Keratinocyte (primary cell): Measurements from ENCODE around the gene SLC39A5. TPM values are rescaled to one million over a fixed set of nuclear protein-coding genes. Genes with fewer than 3 reads are reported as not detected.

ENCODE experiments used
- DNase-seq: peaks from one replicate; pipeline ENCODE4 v3.0.0-alpha.2; 2011; ENCODE audit warnings: low read depth, missing footprints, low spot score
- FAIRE-seq: peaks from 2 replicates; lab custom pipeline; 2011; peaks lifted over from hg19 to GRCh38; lab: Jason Lieb, UNC
- H2AFZ ChIP-seq: 2 replicates; pipeline ENCODE4 v1.6.0; 2012; ENCODE audit warnings: low read length, control low read depth, inconsistent platforms; ENCODE audit not compliant: control insufficient read depth
- H3K27ac ChIP-seq: 2 replicates; pipeline ENCODE4 v1.5.1; 2011; ENCODE audit warnings: low read length; ENCODE audit not compliant: control insufficient read depth, insufficient read depth
- H3K27me3 ChIP-seq: 3 replicates; pipeline ENCODE4 v1.6.0; 2011; ENCODE audit warnings: low read length; ENCODE audit not compliant: control insufficient read depth, insufficient read depth; ENCODE audit errors: extremely low read depth
- H3K36me3 ChIP-seq, 2 experiments: 2 replicates in 1 of 2; 3 replicates in 1 of 2; pipeline ENCODE4 v1.5.1; 2011; ENCODE audit warnings: low read length in 2 of 2, mild to moderate bottlenecking in 1 of 2; ENCODE audit not compliant: control insufficient read depth in 2 of 2, insufficient read depth in 2 of 2; ENCODE audit errors: extremely low read depth in 1 of 2
- H3K4me1 ChIP-seq: 3 replicates; pipeline ENCODE4 v1.5.1; 2011; ENCODE audit warnings: low read length; ENCODE audit not compliant: control insufficient read depth, insufficient read depth; ENCODE audit errors: extremely low read depth
- H3K4me2 ChIP-seq: 3 replicates; pipeline ENCODE4 v1.6.0; 2011; ENCODE audit warnings: low read depth, low read length; ENCODE audit not compliant: control insufficient read depth, insufficient read depth; ENCODE audit errors: extremely low read depth
- H3K4me3 ChIP-seq, 3 experiments: fragments of 200-600 bp in 1 of 3; sonication (generic) in 1 of 3; 2 replicates in 2 of 3; 3 replicates in 1 of 3; pipeline ENCODE4 v1.5.1; 2011 to 2016; ENCODE audit warnings: low read length in 3 of 3, mild to moderate bottlenecking in 3 of 3, control low read depth in 2 of 3, inconsistent platforms in 1 of 3, low read depth in 1 of 3, mixed read lengths in 1 of 3, mixed run types in 1 of 3, moderate library complexity in 1 of 3; ENCODE audit not compliant: control insufficient read depth in 2 of 3, insufficient read depth in 2 of 3; ENCODE audit errors: extremely low read depth in 1 of 3
- H3K79me2 ChIP-seq: 2 replicates; pipeline ENCODE4 v1.6.0; 2012; ENCODE audit warnings: low read length; ENCODE audit not compliant: control insufficient read depth, insufficient read depth
- H3K9ac ChIP-seq: 3 replicates; pipeline ENCODE4 v1.6.0; 2011; ENCODE audit warnings: low read length; ENCODE audit not compliant: control insufficient read depth, insufficient read depth; ENCODE audit errors: extremely low read depth
- H3K9me1 ChIP-seq: 3 replicates; pipeline ENCODE4 v1.6.0; 2011; ENCODE audit warnings: low read length; ENCODE audit not compliant: control insufficient read depth, insufficient read depth; ENCODE audit errors: extremely low read depth
- H3K9me3 ChIP-seq: 2 replicates; pipeline ENCODE4 v1.5.1; 2012; ENCODE audit warnings: low read depth, low read length; ENCODE audit not compliant: control insufficient read depth
- H4K20me1 ChIP-seq: 3 replicates; pipeline ENCODE4 v1.6.0; 2011; ENCODE audit warnings: low read length; ENCODE audit not compliant: control insufficient read depth, insufficient read depth; ENCODE audit errors: extremely low read depth
- CTCF ChIP-seq, 3 experiments: IDR thresholded peaks in 1 of 3; conservative IDR thresholded peaks in 1 of 3; optimal IDR thresholded peaks in 1 of 3; 2 replicates in 2 of 3; 3 replicates in 1 of 3; pipeline versions ENCODE3 to v1.5.1; 2011; ENCODE audit warnings: low read length in 3 of 3, mild to moderate bottlenecking in 3 of 3, moderate library complexity in 2 of 3, control low read depth in 1 of 3, inconsistent platforms in 1 of 3; ENCODE audit not compliant: insufficient read depth in 2 of 3; ENCODE audit errors: extremely low read depth in 1 of 3
- EZH2 ChIP-seq: IDR thresholded peaks from one replicate; pipeline ENCODE4 v1.6.1; 2012; ENCODE audit warnings: inconsistent platforms, mild to moderate bottlenecking, low read length, moderate library complexity
- dilution Hi-C: fragments of 300-500 bp; cut with MboI; formaldehyde crosslinking; loops from one replicate; pipeline ENCODE4 v1.7.0; 2020; ENCODE audit warnings: low sequenced_read_pairs; ENCODE audit not compliant: extremely low pct_ligation_motif_present
- polyA plus RNA-seq, 5 experiments: library from polyadenylated mRNA; depleted of rRNA in 3 of 5; stranded (reverse) in 3 of 5; stranded (forward) in 1 of 5; unstranded in 1 of 5; fragments of >200 nt; gene quantifications; 1 replicate in 1 of 5; 2 replicates in 3 of 5; 3 replicates in 1 of 5; pipeline versions ENCODE4 v1.2.1 to v1.2.3, GENCODE V29; 2011 to 2012; ENCODE audit warnings: missing spikeins in 2 of 5, low read depth in 1 of 5, low replicate concordance in 1 of 5

SLC39A5 gene
- polyA plus RNA-seq, 1 donor (not counting 4 experiments of a cell fraction or from before 2014, with no cell fraction given): not detected

GRCh38 chr12:56241424-56242303, 11.8 kb downstream of the SLC39A5 start:
- H2AFZ ChIP-seq: no peak overlapping the region
- no peaks in the 10 kb centered on the region for H3K9me1 ChIP-seq
- FAIRE-seq (no peak), DNase-seq (no peak)
- dilution Hi-C loops: no loop called here
- no peak overlapping the region for H3K27ac ChIP-seq
- peaks cover 32 to 53% of the 10 kb centered on the region in 2 experiments for H3K36me3 ChIP-seq
- TF ChIP-seq EZH2 (no peak), CTCF (optimal IDR thresholded peaks at IDR 0.05 in 1 of 3, IDR thresholded peaks at IDR 0.05 in 1 of 3, conservative IDR thresholded peaks at IDR 0.05 in 1 of 3; ENCODE audit: extremely low read depth in 1 of 3, insufficient read depth in 2 of 3, low read length in 3 of 3) (no peak)
- H4K20me1 ChIP-seq: peaks cover 3% of the 10 kb centered on the region
- H3K9me3 ChIP-seq: no peaks in the 10 kb centered on the region
- H3K4me2 ChIP-seq: no peak overlapping the region
- no peaks in the 10 kb centered on the region for H3K27me3 ChIP-seq
- H3K79me2 ChIP-seq: no peaks in the 10 kb centered on the region
- H3K4me1 ChIP-seq: no peaks in the 10 kb centered on the region
- no peak overlapping the region for H3K9ac ChIP-seq
- H3K4me3 ChIP-seq: no peak overlapping the region

GRCh38 chr12:56242986-56243385, 13.1 kb downstream of the SLC39A5 start:
- Histone ChIP-seq H3K9ac (no peak overlapping the region), H3K36me3 (peaks cover 40 to 57% of the 10 kb centered on the region in 2 experiments), H3K4me2 (no peak overlapping the region), H2AFZ (no peak overlapping the region), H3K27me3 (no peaks in the 10 kb centered on the region), H3K4me1 (no peaks in the 10 kb centered on the region), H3K27ac (no peak overlapping the region), H3K9me1 (no peaks in the 10 kb centered on the region), H3K79me2 (peaks cover 1% of the 10 kb centered on the region), H3K4me3 (no peak overlapping the region), H4K20me1 (peaks cover 3% of the 10 kb centered on the region), H3K9me3 (no peaks in the 10 kb centered on the region)
- dilution Hi-C loops: no loop called here
- no peak for TF ChIP-seq EZH2
- TF ChIP-seq CTCF (optimal IDR thresholded peaks at IDR 0.05 in 1 of 3, IDR thresholded peaks at IDR 0.05 in 1 of 3, conservative IDR thresholded peaks at IDR 0.05 in 1 of 3; ENCODE audit: extremely low read depth in 1 of 3, insufficient read depth in 2 of 3, low read length in 3 of 3): no peak
- no peak for DNase-seq
- no peak for FAIRE-seq
